Keratinocyte (primary cell): ENCODE data around the gene ENTPD2. TPM values are rescaled to one million over a fixed set of nuclear protein-coding genes. Genes with fewer than 3 reads are reported as not detected.

ENCODE experiments used
- DNase-seq: peaks from one replicate; pipeline ENCODE4 v3.0.0-alpha.2; 2011; ENCODE audit warnings: low read depth, missing footprints, low spot score
- FAIRE-seq: peaks from 2 replicates; lab custom pipeline; 2011; peaks lifted over from hg19 to GRCh38; lab: Jason Lieb, UNC
- H2AFZ ChIP-seq: 2 replicates; pipeline ENCODE4 v1.6.0; 2012; ENCODE audit warnings: low read length, control low read depth, inconsistent platforms; ENCODE audit not compliant: control insufficient read depth
- H3K27ac ChIP-seq: 2 replicates; pipeline ENCODE4 v1.5.1; 2011; ENCODE audit warnings: low read length; ENCODE audit not compliant: control insufficient read depth, insufficient read depth
- H3K27me3 ChIP-seq: 3 replicates; pipeline ENCODE4 v1.6.0; 2011; ENCODE audit warnings: low read length; ENCODE audit not compliant: control insufficient read depth, insufficient read depth; ENCODE audit errors: extremely low read depth
- H3K36me3 ChIP-seq, 2 experiments: 2 replicates in 1 of 2; 3 replicates in 1 of 2; pipeline ENCODE4 v1.5.1; 2011; ENCODE audit warnings: low read length in 2 of 2, mild to moderate bottlenecking in 1 of 2; ENCODE audit not compliant: control insufficient read depth in 2 of 2, insufficient read depth in 2 of 2; ENCODE audit errors: extremely low read depth in 1 of 2
- H3K4me1 ChIP-seq: 3 replicates; pipeline ENCODE4 v1.5.1; 2011; ENCODE audit warnings: low read length; ENCODE audit not compliant: control insufficient read depth, insufficient read depth; ENCODE audit errors: extremely low read depth
- H3K4me2 ChIP-seq: 3 replicates; pipeline ENCODE4 v1.6.0; 2011; ENCODE audit warnings: low read depth, low read length; ENCODE audit not compliant: control insufficient read depth, insufficient read depth; ENCODE audit errors: extremely low read depth
- H3K4me3 ChIP-seq, 3 experiments: fragments of 200-600 bp in 1 of 3; sonication (generic) in 1 of 3; 2 replicates in 2 of 3; 3 replicates in 1 of 3; pipeline ENCODE4 v1.5.1; 2011 to 2016; ENCODE audit warnings: low read length in 3 of 3, mild to moderate bottlenecking in 3 of 3, control low read depth in 2 of 3, inconsistent platforms in 1 of 3, low read depth in 1 of 3, mixed read lengths in 1 of 3, mixed run types in 1 of 3, moderate library complexity in 1 of 3; ENCODE audit not compliant: control insufficient read depth in 2 of 3, insufficient read depth in 2 of 3; ENCODE audit errors: extremely low read depth in 1 of 3
- H3K79me2 ChIP-seq: 2 replicates; pipeline ENCODE4 v1.6.0; 2012; ENCODE audit warnings: low read length; ENCODE audit not compliant: control insufficient read depth, insufficient read depth
- H3K9ac ChIP-seq: 3 replicates; pipeline ENCODE4 v1.6.0; 2011; ENCODE audit warnings: low read length; ENCODE audit not compliant: control insufficient read depth, insufficient read depth; ENCODE audit errors: extremely low read depth
- H3K9me1 ChIP-seq: 3 replicates; pipeline ENCODE4 v1.6.0; 2011; ENCODE audit warnings: low read length; ENCODE audit not compliant: control insufficient read depth, insufficient read depth; ENCODE audit errors: extremely low read depth
- H3K9me3 ChIP-seq: 2 replicates; pipeline ENCODE4 v1.5.1; 2012; ENCODE audit warnings: low read depth, low read length; ENCODE audit not compliant: control insufficient read depth
- H4K20me1 ChIP-seq: 3 replicates; pipeline ENCODE4 v1.6.0; 2011; ENCODE audit warnings: low read length; ENCODE audit not compliant: control insufficient read depth, insufficient read depth; ENCODE audit errors: extremely low read depth
- EZH2 ChIP-seq: IDR thresholded peaks from one replicate; pipeline ENCODE4 v1.6.1; 2012; ENCODE audit warnings: inconsistent platforms, mild to moderate bottlenecking, low read length, moderate library complexity
- dilution Hi-C: fragments of 300-500 bp; cut with MboI; formaldehyde crosslinking; loops from one replicate; pipeline ENCODE4 v1.7.0; 2020; ENCODE audit warnings: low sequenced_read_pairs; ENCODE audit not compliant: extremely low pct_ligation_motif_present
- polyA plus RNA-seq, 5 experiments: library from polyadenylated mRNA; depleted of rRNA in 3 of 5; stranded (reverse) in 3 of 5; stranded (forward) in 1 of 5; unstranded in 1 of 5; fragments of >200 nt; gene quantifications; 1 replicate in 1 of 5; 2 replicates in 3 of 5; 3 replicates in 1 of 5; pipeline versions ENCODE4 v1.2.1 to v1.2.3, GENCODE V29; 2011 to 2012; ENCODE audit warnings: missing spikeins in 2 of 5, low read depth in 1 of 5, low replicate concordance in 1 of 5
- TF ChIP-seq, protein P1 (sequence below), 3 experiments: IDR thresholded peaks in 1 of 3; conservative IDR thresholded peaks in 1 of 3; optimal IDR thresholded peaks in 1 of 3; 2 replicates in 2 of 3; 3 replicates in 1 of 3; pipeline versions ENCODE3 to v1.5.1; 2011; ENCODE audit warnings: low read length in 3 of 3, mild to moderate bottlenecking in 3 of 3, moderate library complexity in 2 of 3, control low read depth in 1 of 3, inconsistent platforms in 1 of 3; ENCODE audit not compliant: insufficient read depth in 2 of 3; ENCODE audit errors: extremely low read depth in 1 of 3

Gene ENTPD2
- polyA plus RNA-seq, 1 donor (not counting 4 experiments of a cell fraction or from before 2014, with no cell fraction given), result 0.52 TPM

DNA sequence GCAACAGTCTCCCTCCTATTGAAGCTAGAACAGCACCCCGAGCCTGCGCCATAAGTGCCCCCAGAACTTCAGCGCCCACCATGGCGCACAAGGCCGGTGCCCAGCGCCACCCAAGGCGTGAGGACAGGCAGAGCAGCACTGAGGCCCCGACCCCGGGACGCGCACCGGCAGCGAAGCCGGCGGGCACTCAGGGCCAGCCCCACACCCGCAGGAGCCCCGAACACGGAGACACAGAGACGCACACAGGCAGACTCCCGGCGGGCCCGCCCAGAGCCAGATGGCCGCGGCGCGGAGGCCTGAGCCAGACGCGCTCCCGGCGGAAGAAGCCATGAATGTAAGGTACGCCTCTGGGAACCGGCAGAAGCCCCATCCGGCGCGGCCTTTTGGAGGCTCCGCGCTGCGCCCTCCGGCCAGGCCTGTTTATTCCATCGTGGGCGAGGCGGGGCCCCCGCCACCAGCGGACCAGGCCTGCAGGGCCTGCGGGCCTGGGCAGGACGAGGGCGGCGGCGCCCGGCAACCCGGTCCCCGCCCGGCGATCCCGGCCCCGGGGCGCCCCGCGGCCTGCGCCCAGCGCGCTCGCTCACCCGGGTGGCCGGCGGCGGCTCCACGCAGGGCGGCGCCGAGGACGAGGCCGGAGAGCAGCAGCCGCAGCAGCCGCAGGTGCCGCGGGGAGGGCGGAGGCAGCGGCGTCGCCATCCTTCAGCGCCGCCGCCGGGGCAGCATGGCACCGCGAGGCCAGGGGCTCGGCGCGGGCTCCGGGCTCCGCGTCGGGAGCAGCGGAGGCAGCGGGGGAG is 8.4 kb downstream of the ENTPD2 start:
- Histone ChIP-seq H3K9me3 (no peaks in the 10 kb centered on the region), H3K36me3 (no peaks in the 10 kb centered on the region), H3K27me3 (peaks cover 29% of the 10 kb centered on the region), H3K9ac (peak overlapping the region; percentile 22), H4K20me1 (peaks cover 11% of the 10 kb centered on the region), H3K79me2 (peaks cover 2% of the 10 kb centered on the region), H2AFZ (peak overlapping the region; percentile 68), H3K4me1 (peaks cover 11% of the 10 kb centered on the region), H3K9me1 (no peaks in the 10 kb centered on the region), H3K4me3 (peak overlapping the region; percentile 53 to 65 (median 63)), H3K27ac (no peak overlapping the region), H3K4me2 (peak overlapping the region; percentile 82)
- dilution Hi-C loops, result no loop called here
- FAIRE-seq, result no peak
- DNase-seq, result no peak
- TF ChIP-seq EZH2, result no peak
- TF ChIP-seq, protein P1, sequence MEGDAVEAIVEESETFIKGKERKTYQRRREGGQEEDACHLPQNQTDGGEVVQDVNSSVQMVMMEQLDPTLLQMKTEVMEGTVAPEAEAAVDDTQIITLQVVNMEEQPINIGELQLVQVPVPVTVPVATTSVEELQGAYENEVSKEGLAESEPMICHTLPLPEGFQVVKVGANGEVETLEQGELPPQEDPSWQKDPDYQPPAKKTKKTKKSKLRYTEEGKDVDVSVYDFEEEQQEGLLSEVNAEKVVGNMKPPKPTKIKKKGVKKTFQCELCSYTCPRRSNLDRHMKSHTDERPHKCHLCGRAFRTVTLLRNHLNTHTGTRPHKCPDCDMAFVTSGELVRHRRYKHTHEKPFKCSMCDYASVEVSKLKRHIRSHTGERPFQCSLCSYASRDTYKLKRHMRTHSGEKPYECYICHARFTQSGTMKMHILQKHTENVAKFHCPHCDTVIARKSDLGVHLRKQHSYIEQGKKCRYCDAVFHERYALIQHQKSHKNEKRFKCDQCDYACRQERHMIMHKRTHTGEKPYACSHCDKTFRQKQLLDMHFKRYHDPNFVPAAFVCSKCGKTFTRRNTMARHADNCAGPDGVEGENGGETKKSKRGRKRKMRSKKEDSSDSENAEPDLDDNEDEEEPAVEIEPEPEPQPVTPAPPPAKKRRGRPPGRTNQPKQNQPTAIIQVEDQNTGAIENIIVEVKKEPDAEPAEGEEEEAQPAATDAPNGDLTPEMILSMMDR (optimal IDR thresholded peaks at IDR 0.05 in 1 of 3, IDR thresholded peaks at IDR 0.05 in 1 of 3, conservative IDR thresholded peaks at IDR 0.05 in 1 of 3; ENCODE audit: extremely low read depth in 1 of 3, insufficient read depth in 2 of 3, low read length in 3 of 3), result no peak

DNA sequence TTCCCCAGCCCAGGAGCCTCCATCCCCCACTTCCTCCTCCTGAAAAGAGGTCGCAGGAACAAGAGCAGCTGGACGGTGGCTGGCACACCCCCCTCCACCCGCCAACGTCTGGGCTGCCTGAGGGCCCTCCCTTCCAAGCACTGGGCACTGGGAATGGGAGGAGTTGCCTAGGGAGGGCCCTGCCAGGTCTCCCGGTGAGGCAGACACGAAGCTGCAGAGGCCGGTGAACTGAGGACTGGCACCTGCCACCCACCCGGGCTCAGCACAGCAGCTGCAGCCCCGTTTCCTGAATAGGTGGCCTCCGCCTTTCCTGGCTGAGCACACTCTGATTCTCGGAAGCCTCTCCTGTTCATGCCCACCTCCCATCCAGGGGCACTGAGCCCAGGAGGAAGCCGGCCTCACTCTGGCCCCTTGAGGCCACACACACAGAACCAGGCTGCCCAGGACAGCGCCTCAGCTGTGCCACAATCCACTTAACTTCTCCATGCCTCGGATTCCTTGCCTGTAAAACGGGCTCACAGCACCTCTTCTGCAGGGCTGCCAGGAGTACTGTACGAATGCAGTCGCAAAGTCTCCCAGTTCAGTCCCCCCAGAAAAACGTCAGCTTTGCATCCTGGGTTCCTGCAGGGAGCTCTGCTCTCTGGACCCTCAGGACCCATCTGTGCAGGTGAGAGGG is 9.2 kb downstream of the ENTPD2 start:
- H3K36me3 ChIP-seq, result peaks cover 0 to 2% of the 10 kb centered on the region in 2 experiments
- peaks cover 2% of the 10 kb centered on the region for H3K79me2 ChIP-seq
- TF ChIP-seq, protein P1 (optimal IDR thresholded peaks at IDR 0.05 in 1 of 3, IDR thresholded peaks at IDR 0.05 in 1 of 3, conservative IDR thresholded peaks at IDR 0.05 in 1 of 3; ENCODE audit: extremely low read depth in 1 of 3, insufficient read depth in 2 of 3, low read length in 3 of 3), result no peak
- no peak for TF ChIP-seq EZH2
- no peaks in the 10 kb centered on the region for H3K9me1 ChIP-seq
- dilution Hi-C loops, result no loop called here
- peak overlapping the region; percentile 51 to 59 (median 57) for H3K4me3 ChIP-seq
- peaks cover 24% of the 10 kb centered on the region for H3K27me3 ChIP-seq
- no peak overlapping the region for H3K27ac ChIP-seq
- peaks cover 11% of the 10 kb centered on the region for H3K4me1 ChIP-seq
- H2AFZ ChIP-seq, result no peak overlapping the region
- peak overlapping the region; percentile 22 for H3K9ac ChIP-seq
- no peaks in the 10 kb centered on the region for H3K9me3 ChIP-seq
- peaks cover 6% of the 10 kb centered on the region for H4K20me1 ChIP-seq
- FAIRE-seq, result no peak
- H3K4me2 ChIP-seq, result peak overlapping the region; percentile 62
- no peak for DNase-seq
